B cell (primary cell): Measurements from ENCODE around the gene PSEN1. TPM values are rescaled to one million over a fixed set of nuclear protein-coding genes. Genes with fewer than 3 reads are reported as not detected.

Experiments used
- ATAC-seq: fragments of 200-7000 bp; cut with Tn5 transposase; one replicate; pipeline ENCODE4 v1.10.0; 2021; ENCODE audit warnings: low read depth, mild to moderate bottlenecking, moderate number of reproducible peaks, moderate library complexity
- CTCF ChIA-PET: fragments of 350-600 bp; sonication (Branson Sonifier 250); formaldehyde crosslinking; loops from one replicate; lab custom pipeline; 2021; ENCODE audit warnings: antibody characterized with exemption, inconsistent platforms; lab: Charles Lee
- POLR2A ChIA-PET: fragments of 350-600 bp; sonication (Branson Sonifier 250); formaldehyde crosslinking; loops from one replicate; lab custom pipeline; 2021; ENCODE audit warnings: antibody characterized with exemption; lab: Charles Lee
- DNase-seq: peaks from one replicate; pipeline ENCODE4 v3.0.0; 2013
- H2AFZ ChIP-seq: 2 replicates; pipeline ENCODE4 v1.6.1; 2012; ENCODE audit warnings: mild to moderate bottlenecking, low read depth, low read length; ENCODE audit not compliant: insufficient read depth, poor library complexity, severe bottlenecking
- H3K27ac ChIP-seq, 2 donors: 1 replicate in 1 of 2; 2 replicates in 1 of 2; pipeline ENCODE4 v1.5.1; 2012 to 2013; ENCODE audit warnings: low read length in 2 of 2, mild to moderate bottlenecking in 2 of 2, moderate library complexity in 1 of 2
- H3K27me3 ChIP-seq, 4 experiments: fragments of 200-600 bp in 1 of 4; sonication (generic) in 1 of 4; replicated peaks in 1 of 4; 1 replicate in 2 of 4; 2 replicates in 2 of 4; pipeline versions ENCODE4 v1.6.1 to v1.7.0; 2013 to 2016; ENCODE audit warnings: low read length in 3 of 4, mild to moderate bottlenecking in 2 of 4, mixed read lengths in 1 of 4, moderate library complexity in 1 of 4; ENCODE audit not compliant: insufficient read depth in 4 of 4, control insufficient read depth in 3 of 4; ENCODE audit errors: control extremely low read depth in 1 of 4
- H3K36me3 ChIP-seq, 2 experiments: replicated peaks in 1 of 2; 1 replicate in 1 of 2; 2 replicates in 1 of 2; pipeline versions ENCODE4 v1.6.1 to v1.7.1; 2013; ENCODE audit warnings: low read length in 1 of 2; ENCODE audit not compliant: insufficient read depth in 2 of 2, control insufficient read depth in 1 of 2; ENCODE audit errors: control extremely low read depth in 1 of 2, extremely low read depth in 1 of 2
- H3K4me1 ChIP-seq, 2 donors: fragments of 200-600 bp in 1 of 2; sonication (generic) in 1 of 2; 1 replicate in 1 of 2; 2 replicates in 1 of 2; pipeline versions ENCODE4 v1.5.1 to v1.6.1; 2013 to 2017; ENCODE audit warnings: low read length in 2 of 2; ENCODE audit not compliant: control insufficient read depth in 2 of 2, insufficient read depth in 2 of 2
- H3K4me2 ChIP-seq: replicated peaks from 2 replicates; pipeline ENCODE3; 2012; ENCODE audit warnings: mild to moderate bottlenecking, low read depth, low read length; ENCODE audit not compliant: poor library complexity, severe bottlenecking
- H3K4me3 ChIP-seq, 5 experiments: fragments of 200-600 bp in 1 of 5; sonication (generic) in 1 of 5; 1 replicate in 3 of 5; 2 replicates in 2 of 5; pipeline versions ENCODE4 v1.5.1 to v1.7.0; 2011 to 2016; ENCODE audit warnings: low read length in 4 of 5, mild to moderate bottlenecking in 4 of 5, low read depth in 2 of 5, control low read depth in 1 of 5, moderate library complexity in 1 of 5; ENCODE audit not compliant: insufficient read depth in 1 of 5; ENCODE audit errors: control extremely low read depth in 1 of 5, extremely low read depth in 1 of 5
- H3K79me2 ChIP-seq: fragments of 200-600 bp; sonication (generic); one replicate; pipeline ENCODE4 v1.6.0; 2016; ENCODE audit warnings: low read length; ENCODE audit not compliant: control insufficient read depth, insufficient read depth
- H3K9ac ChIP-seq: fragments of 200-600 bp; sonication (generic); 2 replicates; pipeline ENCODE4 v1.6.1; 2017; ENCODE audit warnings: mild to moderate bottlenecking, low read length, moderate library complexity
- H3K9me3 ChIP-seq, 3 donors: one replicate each; pipeline versions ENCODE4 v1.6.1 to v1.7.1; 2013; ENCODE audit warnings: low read length in 2 of 3; ENCODE audit not compliant: control insufficient read depth in 2 of 3, insufficient read depth in 1 of 3; ENCODE audit errors: control extremely low read depth in 1 of 3
- H4K20me1 ChIP-seq: 2 replicates; pipeline ENCODE4 v1.6.0; 2012; ENCODE audit warnings: mild to moderate bottlenecking, low read length; ENCODE audit not compliant: insufficient read depth, control insufficient read depth, poor library complexity, severe bottlenecking
- H3K27ac Mint-ChIP-seq: one replicate; pipeline ENCODE4 v1.8.0; 2021; ENCODE audit warnings: mixed read lengths
- H3K27me3 Mint-ChIP-seq: one replicate; pipeline ENCODE4 v1.8.0; 2021; ENCODE audit warnings: mixed read lengths
- H3K4me1 Mint-ChIP-seq: one replicate; pipeline ENCODE4 v1.8.0; 2021; ENCODE audit warnings: mixed read lengths
- H3K4me3 Mint-ChIP-seq: one replicate; pipeline ENCODE4 v1.8.0; 2021; ENCODE audit warnings: mixed read lengths
- H3K9me3 Mint-ChIP-seq: one replicate; pipeline ENCODE4 v1.8.0; 2022; ENCODE audit warnings: mixed read lengths; ENCODE audit not compliant: insufficient read depth
- CTCF ChIP-seq: fragments of 200-600 bp; IDR thresholded peaks from one replicate; pipeline ENCODE4 v1.8.0; 2022; ENCODE audit warnings: antibody characterized with exemption, mild to moderate bottlenecking
- EZH2 ChIP-seq: IDR thresholded peaks from 2 replicates; pipeline ENCODE4 v1.6.1; 2012; ENCODE audit warnings: borderline replicate concordance, low read depth, mild to moderate bottlenecking, moderate library complexity, low read length; ENCODE audit not compliant: insufficient read depth, poor library complexity, severe bottlenecking
- WGBS: methylation state at CpG from one replicate; pipeline ENCODE4 v1.1.5; 2013; ENCODE audit warnings: missing lambda C conversion rate; ENCODE audit not compliant: insufficient coverage; 5-methylcytosine and 5-hydroxymethylcytosine counted together
- intact Hi-C: fragments of 100-400 bp; cut with micrococcal nuclease; formaldehyde crosslinking; loops from one replicate; pipeline ENCODE4 v1.10.0; 2022
- polyA plus RNA-seq: library from polyadenylated mRNA; depleted of rRNA; stranded (reverse); fragments of >200 nt; gene quantifications from 2 replicates; pipeline ENCODE4 v1.2.3, GENCODE V29; 2012
- total RNA-seq, 2 donors: library from RNA; stranded (reverse); fragments of 120-200 nt in 1 of 2; gene quantifications; 1 replicate in 1 of 2; 2 replicates in 1 of 2; pipeline versions ENCODE4 v1.2.3 to v1.2.4, GENCODE V29; 2013 to 2022

PSEN1 gene
- total and polyA plus RNA-seq, 2 donors (not counting 1 experiment from before 2014, with no cell fraction given) = 10.2 to 75.9 TPM

- DNase-seq (no peak), ATAC-seq (no peak)
- Histone ChIP-seq H3K27ac (no peak overlapping the region), H2AFZ (no peak overlapping the region), H3K9me3 (no peaks in the 10 kb centered on the region), H3K4me2 (no peak overlapping the region), H3K9ac (no peak overlapping the region), H3K4me3 (no peak overlapping the region), H3K4me1 (no peaks in the 10 kb centered on the region), H4K20me1 (no peaks in the 10 kb centered on the region), H3K79me2 (no peaks in the 10 kb centered on the region), H3K27me3 (no peaks in the 10 kb centered on the region), H3K36me3 (no peaks in the 10 kb centered on the region)
- CTCF ChIA-PET = no interaction called here
- Mint-ChIP-seq H3K27me3 (no peaks in the 10 kb centered on the region), H3K27ac (no peak overlapping the region), H3K4me1 (peaks cover 8% of the 10 kb centered on the region), H3K9me3 (no peaks in the 10 kb centered on the region), H3K4me3 (no peak overlapping the region)
- TF ChIP-seq EZH2 = no peak
- no peak for TF ChIP-seq CTCF
- POLR2A ChIA-PET = no interaction called here
- 97% methylated on average over 5 of the region's 6 CpGs for WGBS
- intact Hi-C loops = no loop called here
Observed at GRCh38 chr14:73255005-73255400, 118.7 kb downstream of the PSEN1 start.

- no peaks in the 10 kb centered on the region for H3K4me1 ChIP-seq
- no peaks in the 10 kb centered on the region for H3K27me3 Mint-ChIP-seq
- no peak for ATAC-seq
- H4K20me1 ChIP-seq = no peaks in the 10 kb centered on the region
- H3K27me3 ChIP-seq = no peaks in the 10 kb centered on the region
- CTCF ChIA-PET = no interaction called here
- no peak overlapping the region for H3K27ac Mint-ChIP-seq
- H3K79me2 ChIP-seq = no peaks in the 10 kb centered on the region
- H2AFZ ChIP-seq = no peak overlapping the region
- H3K36me3 ChIP-seq = no peaks in the 10 kb centered on the region
- H3K4me1 Mint-ChIP-seq = peaks cover 8% of the 10 kb centered on the region
- H3K4me3 Mint-ChIP-seq = no peak overlapping the region
- no peak overlapping the region for H3K4me2 ChIP-seq
- H3K27ac ChIP-seq = no peak overlapping the region
- intact Hi-C loops = no loop called here
- no peak for TF ChIP-seq EZH2
- no peak overlapping the region for H3K9ac ChIP-seq
- H3K9me3 ChIP-seq = no peaks in the 10 kb centered on the region
- WGBS = 88% methylated on average over 9 of the region's 9 CpGs
- H3K9me3 Mint-ChIP-seq = no peaks in the 10 kb centered on the region
- POLR2A ChIA-PET = no interaction called here
- H3K4me3 ChIP-seq = no peak overlapping the region
- DNase-seq = no peak
Observed at GRCh38 chr14:73255693-73256225, 119.5 kb downstream of the PSEN1 start.
